HEK293T (cell line): ENCODE data around the gene CNTN5.

Experiments used
- CTCF ChIA-PET: fragments of 350-600 bp; formaldehyde crosslinking; extraction: SDS; loops from one replicate; lab custom pipeline; 2021; ENCODE audit warnings: antibody characterized with exemption, inconsistent platforms; lab: Yijun Ruan, JAX
- POLR2A ChIA-PET: fragments of 350-600 bp; formaldehyde crosslinking; extraction: SDS; loops from one replicate; lab custom pipeline; 2020; ENCODE audit warnings: antibody characterized with exemption, inconsistent platforms; lab: Yijun Ruan, JAX
- DNase-seq: peaks from one replicate; pipeline ENCODE4 v3.0.0; 2012; ENCODE audit warnings: mixed read lengths; ENCODE audit errors: extremely low spot score
- ARNT ChIP-seq: fragments of 450-650 bp; IDR thresholded peaks from 2 replicates; pipeline ENCODE4 v1.6.1; 2017; ENCODE audit warnings: mild to moderate bottlenecking
- BHLHE40 ChIP-seq: fragments of 450-650 bp; IDR thresholded peaks from 2 replicates; pipeline ENCODE4 v1.6.1; 2016; ENCODE audit warnings: mild to moderate bottlenecking, moderate library complexity, borderline replicate concordance
- CTBP1 ChIP-seq: fragments of 450-650 bp; IDR thresholded peaks from 2 replicates; pipeline ENCODE4 v1.6.1; 2016; ENCODE audit warnings: borderline replicate concordance
- ELF4 ChIP-seq: fragments of 450-650 bp; IDR thresholded peaks from 2 replicates; pipeline ENCODE4 v1.6.1; 2017; ENCODE audit warnings: antibody characterized with exemption
- FOXA1 ChIP-seq: fragments of 450-650 bp; IDR thresholded peaks from 2 replicates; pipeline ENCODE4 v1.6.1; 2016; ENCODE audit warnings: mild to moderate bottlenecking
- FOXK2 ChIP-seq: fragments of 450-650 bp; IDR thresholded peaks from 2 replicates; pipeline ENCODE4 v1.6.1; 2016; ENCODE audit warnings: mild to moderate bottlenecking
- FOXM1 ChIP-seq: fragments of 450-650 bp; IDR thresholded peaks from 2 replicates; pipeline ENCODE4 v1.6.1; 2017; ENCODE audit warnings: mild to moderate bottlenecking, borderline replicate concordance
- HDGF ChIP-seq: fragments of 450-650 bp; IDR thresholded peaks from 2 replicates; pipeline ENCODE4 v1.6.1; 2017; ENCODE audit warnings: antibody characterized with exemption, borderline replicate concordance
- L3MBTL2 ChIP-seq: fragments of 450-650 bp; conservative IDR thresholded peaks from 2 replicates; pipeline ENCODE4 v1.6.1; 2016; ENCODE audit warnings: mild to moderate bottlenecking
- LEF1 ChIP-seq: fragments of 450-650 bp; IDR thresholded peaks from 2 replicates; pipeline ENCODE4 v1.6.1; 2017; ENCODE audit warnings: mild to moderate bottlenecking, borderline replicate concordance
- NFRKB ChIP-seq: fragments of 450-650 bp; IDR thresholded peaks from 2 replicates; pipeline ENCODE4 v1.6.1; 2016; ENCODE audit warnings: mild to moderate bottlenecking, moderate library complexity
- SP1 ChIP-seq: fragments of 450-650 bp; IDR thresholded peaks from 2 replicates; pipeline ENCODE4 v1.6.1; 2017
- SUZ12 ChIP-seq: fragments of 450-650 bp; IDR thresholded peaks from 2 replicates; pipeline ENCODE4 v1.6.1; 2016; ENCODE audit warnings: mild to moderate bottlenecking
- TARDBP ChIP-seq: fragments of 450-650 bp; IDR thresholded peaks from 2 replicates; pipeline ENCODE4 v1.6.1; 2016
- ZNF384 ChIP-seq: fragments of 450-650 bp; IDR thresholded peaks from 2 replicates; pipeline ENCODE4 v1.6.1; 2016
- TF ChIP-seq, protein P1 (sequence below): fragments of 450-650 bp; IDR thresholded peaks from 2 replicates; pipeline ENCODE4 v1.6.1; 2016

CNTN5 gene

GRCh38 chr11:100163471-100163870 lies 1142.7 kb downstream of the CNTN5 start:
- CTCF ChIA-PET = no interaction called here
- no peak for DNase-seq
- TF ChIP-seq SUZ12 (no peak), ELF4 (no peak), FOXA1 (no peak), FOXK2 (no peak), FOXM1 (no peak), SP1 (no peak), L3MBTL2 (no peak), TARDBP (no peak), ARNT (no peak), NFRKB (no peak), BHLHE40 (no peak), CTBP1 (no peak)
- TF ChIP-seq, protein P1, sequence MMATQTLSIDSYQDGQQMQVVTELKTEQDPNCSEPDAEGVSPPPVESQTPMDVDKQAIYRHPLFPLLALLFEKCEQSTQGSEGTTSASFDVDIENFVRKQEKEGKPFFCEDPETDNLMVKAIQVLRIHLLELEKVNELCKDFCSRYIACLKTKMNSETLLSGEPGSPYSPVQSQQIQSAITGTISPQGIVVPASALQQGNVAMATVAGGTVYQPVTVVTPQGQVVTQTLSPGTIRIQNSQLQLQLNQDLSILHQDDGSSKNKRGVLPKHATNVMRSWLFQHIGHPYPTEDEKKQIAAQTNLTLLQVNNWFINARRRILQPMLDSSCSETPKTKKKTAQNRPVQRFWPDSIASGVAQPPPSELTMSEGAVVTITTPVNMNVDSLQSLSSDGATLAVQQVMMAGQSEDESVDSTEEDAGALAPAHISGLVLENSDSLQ = no peak

DNA sequence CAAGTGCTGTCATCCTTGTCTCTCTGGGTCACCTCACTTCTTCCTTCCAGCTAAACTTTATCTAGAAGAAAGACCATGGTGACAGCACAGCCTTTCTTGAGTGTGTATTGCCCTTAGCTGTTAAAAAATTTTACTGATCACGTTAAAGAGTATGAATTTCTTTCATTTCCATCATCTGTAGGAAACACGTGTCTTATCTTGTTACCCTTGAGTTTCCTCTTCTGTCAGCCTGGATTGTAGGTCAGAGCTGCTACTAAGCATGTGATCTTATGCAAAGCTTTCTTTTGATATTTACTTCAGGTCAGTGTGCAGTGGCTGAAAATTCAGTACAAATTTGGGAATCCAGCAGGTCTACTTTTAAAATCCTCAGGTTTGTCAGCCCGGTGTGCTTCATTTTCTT lies 1154.1 kb downstream of the CNTN5 start:
- ChIA-PET CTCF (no interaction called here), POLR2A (no interaction called here)
- DNase-seq = no peak
- TF ChIP-seq FOXK2 (no peak), ZNF384 (no peak), FOXM1 (no peak)
- TF ChIP-seq, protein P1 = no peak

More at GRCh38 chr11:100163471-100163870, 1142.7 kb downstream of the CNTN5 start:
- POLR2A ChIA-PET = no interaction called here

DNA sequence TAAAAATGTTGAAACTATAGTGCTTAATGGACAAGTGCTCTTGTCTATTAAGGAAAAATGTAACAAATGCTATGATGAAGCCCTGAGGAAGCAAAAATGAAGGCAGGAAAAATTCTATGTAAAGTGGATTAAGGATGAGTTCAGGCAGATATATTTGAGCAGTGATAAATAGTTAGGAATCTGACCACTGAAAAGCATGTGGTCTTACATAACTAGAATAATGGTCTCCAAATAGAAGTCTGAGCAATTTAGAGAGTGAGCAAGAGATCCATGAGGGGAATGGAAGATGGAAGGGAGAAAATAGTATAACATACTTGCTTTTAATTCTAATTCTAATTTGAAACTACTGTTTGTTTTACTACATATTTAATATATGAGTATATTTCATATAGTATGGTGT lies 1155.7 kb downstream of the CNTN5 start:
- DNase-seq = no peak
- TF ChIP-seq L3MBTL2 (no peak), SUZ12 (no peak)
- ChIA-PET POLR2A (no interaction called here), CTCF (no interaction called here)

GRCh38 chr11:100177651-100178050 lies 1156.9 kb downstream of the CNTN5 start:
- ChIA-PET POLR2A (no interaction called here), CTCF (no interaction called here)
- DNase-seq = no peak
- TF ChIP-seq TARDBP (no peak), FOXM1 (no peak), HDGF (no peak), CTBP1 (no peak), BHLHE40 (no peak), NFRKB (no peak), FOXA1 (no peak), ELF4 (no peak), L3MBTL2 (no peak), ARNT (no peak), SUZ12 (no peak), FOXK2 (no peak), LEF1 (no peak)
- TF ChIP-seq, protein P1 = no peak

GRCh38 chr11:100182350-100182749 lies 1161.6 kb downstream of the CNTN5 start:
- ChIA-PET CTCF (no interaction called here), POLR2A (no interaction called here)
- no peak for TF ChIP-seq ELF4
- TF ChIP-seq SP1 = no peak
- TF ChIP-seq FOXM1 = no peak
- no peak for TF ChIP-seq LEF1
- no peak for TF ChIP-seq HDGF
- TF ChIP-seq, protein P1 = no peak
- no peak for TF ChIP-seq BHLHE40
- TF ChIP-seq NFRKB = no peak
- TF ChIP-seq FOXA1 = no peak
- no peak for TF ChIP-seq SUZ12
- DNase-seq = no peak

DNA sequence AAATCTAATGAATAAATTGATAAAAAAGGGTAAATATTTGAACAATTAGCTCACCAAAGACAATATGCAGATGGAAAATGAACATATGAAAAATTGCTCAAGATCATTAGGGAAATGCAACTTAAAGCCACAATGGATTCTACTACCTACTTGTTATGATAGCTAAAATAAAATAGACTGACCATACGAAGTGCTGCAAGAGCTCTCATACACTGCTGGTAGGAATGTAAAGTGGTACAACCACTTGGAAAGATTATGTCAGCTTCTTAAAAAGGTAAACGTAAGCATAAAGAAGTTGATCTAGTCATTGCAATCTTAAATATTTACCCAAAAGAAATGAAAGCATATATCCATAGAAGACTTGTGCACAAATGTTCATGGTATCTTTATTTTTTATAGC lies 1162.2 kb downstream of the CNTN5 start:
- CTCF ChIA-PET = interaction anchor here (0.7 kb wide), 1 partner anchor 34 kb away, joined by 3 read pairs; no protein-coding TSS in a partner anchor
- TF ChIP-seq FOXM1 = no peak
- no peak for TF ChIP-seq ARNT
- TF ChIP-seq HDGF = no peak
- TF ChIP-seq FOXK2 = no peak
- no peak for TF ChIP-seq BHLHE40
- no peak for TF ChIP-seq SUZ12
- no peak for TF ChIP-seq NFRKB
- TF ChIP-seq SP1 = no peak
- no peak for TF ChIP-seq LEF1
- TF ChIP-seq ZNF384 = no peak
- TF ChIP-seq TARDBP = no peak
- TF ChIP-seq ELF4 = no peak
- no peak for TF ChIP-seq FOXA1
- TF ChIP-seq L3MBTL2 = no peak
- no peak for TF ChIP-seq CTBP1
- TF ChIP-seq, protein P1 = no peak
- no peak for DNase-seq
- POLR2A ChIA-PET = no interaction called here
